NCI-H2029 (cell line): Measurements from ENCODE around the gene EEF2KMT.

Experiments
- DNase-seq: peaks from one replicate; lab custom pipeline; 2025; lab: John Stamatoyannopoulos, UW

EEF2KMT gene

GRCh38 chr16:5041600-5042133, 55.9 kb downstream of the EEF2KMT start:
- DNase-seq, result no peak

DNA sequence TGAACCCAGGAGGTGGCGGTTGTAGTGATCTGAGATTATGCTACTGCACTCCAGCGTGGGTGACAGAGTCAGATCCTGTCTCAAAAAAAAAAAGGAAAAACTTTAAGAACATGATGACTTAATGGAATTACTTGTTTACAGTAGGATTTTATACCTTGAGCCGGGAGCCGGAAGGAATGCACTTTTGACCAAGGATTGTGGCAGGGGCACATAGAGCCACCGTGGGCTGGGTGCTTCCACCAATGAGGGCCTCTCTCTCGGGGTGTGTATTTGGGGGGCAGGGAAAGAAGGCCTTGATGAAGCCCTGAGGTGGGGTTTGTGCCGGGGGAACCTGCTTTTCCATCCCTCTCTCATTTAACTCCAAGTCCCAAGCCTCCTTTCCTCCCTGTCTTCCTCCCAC, 57.1 kb downstream of the EEF2KMT start:
- no peak for DNase-seq

DNA sequence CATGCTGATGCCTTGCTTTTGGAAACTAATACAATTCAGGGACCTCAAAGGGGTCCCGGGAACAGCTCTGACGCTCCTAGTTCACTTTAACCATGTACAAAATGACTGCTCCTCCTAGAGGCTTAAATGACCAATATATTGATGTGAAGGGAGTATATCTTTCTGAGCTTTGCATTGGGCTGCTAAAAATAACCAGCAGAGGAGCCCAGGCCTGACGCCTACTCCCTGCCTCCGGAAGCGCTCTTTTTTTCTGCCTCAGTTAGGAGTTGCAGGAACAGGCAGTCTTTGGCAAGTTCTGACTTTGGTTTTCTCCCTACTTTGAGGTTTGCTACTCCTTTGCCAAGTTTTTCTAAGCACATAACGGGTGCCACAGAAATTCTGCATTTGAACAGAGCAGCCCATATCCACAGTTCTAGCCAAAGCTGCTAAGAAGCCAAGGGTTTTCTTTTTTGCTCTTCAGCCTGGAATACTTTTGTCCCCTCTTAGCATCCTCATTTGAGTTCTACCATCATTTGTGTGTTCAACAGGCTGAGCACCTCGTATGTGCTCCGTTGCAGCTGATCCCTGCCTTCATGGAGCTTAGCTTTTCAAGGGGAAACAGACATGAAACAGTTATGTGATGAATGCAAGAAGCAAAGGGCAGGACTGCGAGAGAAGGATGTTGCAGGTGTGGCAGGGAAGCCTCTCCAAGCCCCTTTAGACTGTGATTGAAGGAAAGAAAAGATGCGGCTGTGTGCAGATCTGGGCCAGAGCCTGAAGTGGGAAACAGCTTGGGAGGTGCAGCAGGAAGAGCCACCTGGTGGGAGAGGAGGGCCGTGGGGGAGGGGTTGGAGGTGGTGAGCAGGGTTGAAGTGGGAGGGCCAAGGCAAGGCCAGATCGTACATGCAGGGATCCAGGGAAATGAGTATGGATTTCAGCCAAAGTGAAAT, 61.1 kb downstream of the EEF2KMT start:
- no peak for DNase-seq

- no peak for DNase-seq
Measured at GRCh38 chr16:5035909-5036227, 61.7 kb downstream of the EEF2KMT start.
